HepG2 (cell line): ENCODE measurements around the gene ST6GALNAC4. TPM values are rescaled to one million over a fixed set of nuclear protein-coding genes. Genes with fewer than 3 reads are reported as not detected.

Experiments
- AGO1 ChIP-seq: fragments of 200-400 bp; formaldehyde crosslinking; IDR thresholded peaks from 2 replicates; pipeline ENCODE4 v1.6.1; 2017; ENCODE audit warnings: mild to moderate bottlenecking, low read depth, low read length, moderate library complexity; ENCODE audit not compliant: poor library complexity, severe bottlenecking
- GTF2F1 ChIP-seq: fragments of 150-350 bp; IDR thresholded peaks from 2 replicates; pipeline ENCODE4 v1.6.1; 2014; ENCODE audit warnings: low read length
- HDAC2 ChIP-seq: sonication (generic); formaldehyde crosslinking; IDR thresholded peaks from 2 replicates; pipeline ENCODE4 v1.4.0; 2020; ENCODE audit warnings: missing genetic modification reagents
- POGZ ChIP-seq: sonication (generic); formaldehyde crosslinking; IDR thresholded peaks from 2 replicates; pipeline ENCODE4 v1.4.0; 2020; ENCODE audit warnings: mild to moderate bottlenecking, missing genetic modification reagents
- RCOR2 ChIP-seq: IDR thresholded peaks from 2 replicates; pipeline ENCODE4 v1.6.1; 2016; ENCODE audit warnings: missing biosample characterization, missing genetic modification reagents
- RXRB ChIP-seq: IDR thresholded peaks from 2 replicates; pipeline ENCODE4 v1.6.1; 2016; ENCODE audit warnings: borderline replicate concordance, missing genetic modification reagents, missing compliant biosample characterization
- SALL2 ChIP-seq: sonication (generic); formaldehyde crosslinking; IDR thresholded peaks from 2 replicates; pipeline ENCODE4 v1.8.1; 2023; ENCODE audit warnings: mild to moderate bottlenecking, missing genetic modification reagents, inconsistent platforms
- SIN3B ChIP-seq: fragments of 150-350 bp; IDR thresholded peaks from 2 replicates; pipeline ENCODE4 v1.6.1; 2014; ENCODE audit warnings: low read length
- SP140L ChIP-seq: sonication (generic); formaldehyde crosslinking; IDR thresholded peaks from 2 replicates; pipeline ENCODE4 v1.4.0; 2020; ENCODE audit warnings: missing genetic modification reagents, borderline replicate concordance
- TAF1 ChIP-seq: sonication (generic); formaldehyde crosslinking; IDR thresholded peaks from 2 replicates; pipeline ENCODE4 v1.4.0; 2020; ENCODE audit warnings: missing genetic modification reagents
- TMF1 ChIP-seq: sonication (generic); formaldehyde crosslinking; IDR thresholded peaks from 2 replicates; pipeline ENCODE4 v1.8.1; 2022; ENCODE audit warnings: low read depth, missing genetic modification reagents
- ZMYM2 ChIP-seq: sonication (generic); formaldehyde crosslinking; IDR thresholded peaks from 2 replicates; pipeline ENCODE4 v1.8.0; 2022; ENCODE audit warnings: mild to moderate bottlenecking, missing genetic modification reagents
- ZNF326 ChIP-seq: sonication (generic); formaldehyde crosslinking; IDR thresholded peaks from 2 replicates; pipeline ENCODE4 v1.4.0; 2020; ENCODE audit warnings: missing genetic modification reagents, borderline replicate concordance
- ZNF747 ChIP-seq: sonication (generic); formaldehyde crosslinking; IDR thresholded peaks from 2 replicates; pipeline ENCODE4 v1.8.1; 2023; ENCODE audit warnings: missing genetic modification reagents, mild to moderate bottlenecking, borderline replicate concordance
- ZNF891 ChIP-seq: sonication (generic); formaldehyde crosslinking; IDR thresholded peaks from 2 replicates; pipeline ENCODE4 v1.5.0; 2020; ENCODE audit warnings: mild to moderate bottlenecking, missing genetic modification reagents
- polyA plus RNA-seq, 8 experiments: library from polyadenylated mRNA; depleted of rRNA in 3 of 8; stranded (reverse) in 7 of 8; unstranded in 1 of 8; fragments of >200 nt; fragmentation: Illumina TruSeq in 4 of 8; extraction: Trizol in 4 of 8; gene quantifications; 2 replicates each; pipeline versions ENCODE4 v1.2.1 to v1.2.3, GENCODE V29; 2011 to 2016; ENCODE audit warnings: low read depth in 4 of 8, missing spikeins in 1 of 8, mixed read lengths in 1 of 8; ENCODE audit not compliant: insufficient read depth in 1 of 8
- total RNA-seq, 5 experiments: library from RNA; depleted of rRNA; stranded (reverse); fragments of >200 nt; fragmentation: Illumina TruSeq; extraction: Trizol; gene quantifications; 2 replicates each; pipeline ENCODE4 v1.2.3, GENCODE V29; 2016; ENCODE audit warnings: low read depth in 1 of 5
- TF ChIP-seq, protein P1 (sequence below): sonication (generic); formaldehyde crosslinking; IDR thresholded peaks from 2 replicates; pipeline ENCODE4 v1.4.0; 2020; ENCODE audit warnings: mild to moderate bottlenecking, missing genetic modification reagents
- TF ChIP-seq, protein P2 (sequence below): sonication (generic); formaldehyde crosslinking; IDR thresholded peaks from 2 replicates; pipeline ENCODE4 v1.5.0; 2020; ENCODE audit warnings: mild to moderate bottlenecking, missing genetic modification reagents
- TF ChIP-seq, protein P3 (sequence below): sonication (generic); formaldehyde crosslinking; IDR thresholded peaks from 2 replicates; pipeline ENCODE4 v1.8.1; 2022; ENCODE audit warnings: mild to moderate bottlenecking, missing genetic modification reagents
- TF ChIP-seq, protein P4 (sequence below): sonication (generic); formaldehyde crosslinking; IDR thresholded peaks from 2 replicates; pipeline ENCODE4 v1.4.0; 2020; ENCODE audit warnings: mild to moderate bottlenecking, low read depth, missing genetic modification reagents
- TF ChIP-seq, protein P5 (sequence below): sonication (generic); formaldehyde crosslinking; IDR thresholded peaks from 2 replicates; pipeline ENCODE4 v1.4.0; 2020; ENCODE audit warnings: mild to moderate bottlenecking, missing genetic modification reagents
- TF ChIP-seq, protein P6 (sequence below): sonication (generic); formaldehyde crosslinking; IDR thresholded peaks from 2 replicates; pipeline ENCODE4 v1.4.0; 2020; ENCODE audit warnings: missing genetic modification reagents, borderline replicate concordance

ST6GALNAC4 gene
- total and polyA plus RNA-seq, 2 of the 13 experiments (the other 11 are each of a cell fraction or from before 2014, with no cell fraction given) = 18.8 to 27.7 TPM

DNA sequence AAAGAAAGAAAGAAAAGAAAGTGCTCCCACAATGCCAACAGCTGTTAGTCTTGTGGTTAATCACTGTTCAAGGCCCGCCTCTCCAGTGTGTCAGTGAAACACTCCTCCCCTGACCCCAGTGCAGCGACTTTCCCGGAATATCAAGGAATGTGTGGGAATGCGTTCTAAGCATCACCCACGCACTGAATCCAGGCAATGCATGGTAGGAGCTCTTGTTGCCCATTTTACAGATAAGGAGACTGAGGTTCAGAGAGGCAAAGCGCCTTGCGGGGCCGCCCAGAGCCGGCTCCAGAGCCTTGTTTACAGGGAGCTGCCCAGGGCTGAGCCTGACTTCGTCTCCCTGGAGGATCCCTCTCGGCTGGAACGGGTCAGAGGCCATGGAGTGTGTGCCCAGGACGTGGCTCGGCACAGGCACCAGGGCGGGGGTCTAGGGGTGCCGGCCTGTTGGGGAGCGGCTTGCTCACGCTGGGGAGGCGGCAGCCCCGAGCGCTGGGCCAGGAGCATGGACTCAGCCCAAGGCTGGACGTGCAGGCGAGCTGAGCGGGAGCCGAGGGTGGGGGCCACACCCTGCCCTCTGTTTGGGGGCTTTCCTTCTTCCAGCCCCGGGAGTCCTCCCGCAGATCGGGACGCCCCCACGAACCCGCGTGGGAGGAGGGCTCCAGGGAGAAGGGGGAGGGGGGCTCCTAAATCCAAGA, 18.3 kb downstream of the ST6GALNAC4 start (continued):
- TF ChIP-seq, protein P1, sequence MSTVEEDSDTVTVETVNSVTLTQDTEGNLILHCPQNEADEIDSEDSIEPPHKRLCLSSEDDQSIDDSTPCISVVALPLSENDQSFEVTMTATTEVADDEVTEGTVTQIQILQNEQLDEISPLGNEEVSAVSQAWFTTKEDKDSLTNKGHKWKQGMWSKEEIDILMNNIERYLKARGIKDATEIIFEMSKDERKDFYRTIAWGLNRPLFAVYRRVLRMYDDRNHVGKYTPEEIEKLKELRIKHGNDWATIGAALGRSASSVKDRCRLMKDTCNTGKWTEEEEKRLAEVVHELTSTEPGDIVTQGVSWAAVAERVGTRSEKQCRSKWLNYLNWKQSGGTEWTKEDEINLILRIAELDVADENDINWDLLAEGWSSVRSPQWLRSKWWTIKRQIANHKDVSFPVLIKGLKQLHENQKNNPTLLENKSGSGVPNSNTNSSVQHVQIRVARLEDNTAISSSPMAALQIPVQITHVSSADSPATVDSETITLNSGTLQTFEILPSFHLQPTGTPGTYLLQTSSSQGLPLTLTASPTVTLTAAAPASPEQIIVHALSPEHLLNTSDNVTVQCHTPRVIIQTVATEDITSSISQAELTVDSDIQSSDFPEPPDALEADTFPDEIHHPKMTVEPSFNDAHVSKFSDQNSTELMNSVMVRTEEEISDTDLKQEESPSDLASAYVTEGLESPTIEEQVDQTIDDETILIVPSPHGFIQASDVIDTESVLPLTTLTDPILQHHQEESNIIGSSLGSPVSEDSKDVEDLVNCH (CRISPR knock-in tag) = no peak
- TF ChIP-seq, protein P2, sequence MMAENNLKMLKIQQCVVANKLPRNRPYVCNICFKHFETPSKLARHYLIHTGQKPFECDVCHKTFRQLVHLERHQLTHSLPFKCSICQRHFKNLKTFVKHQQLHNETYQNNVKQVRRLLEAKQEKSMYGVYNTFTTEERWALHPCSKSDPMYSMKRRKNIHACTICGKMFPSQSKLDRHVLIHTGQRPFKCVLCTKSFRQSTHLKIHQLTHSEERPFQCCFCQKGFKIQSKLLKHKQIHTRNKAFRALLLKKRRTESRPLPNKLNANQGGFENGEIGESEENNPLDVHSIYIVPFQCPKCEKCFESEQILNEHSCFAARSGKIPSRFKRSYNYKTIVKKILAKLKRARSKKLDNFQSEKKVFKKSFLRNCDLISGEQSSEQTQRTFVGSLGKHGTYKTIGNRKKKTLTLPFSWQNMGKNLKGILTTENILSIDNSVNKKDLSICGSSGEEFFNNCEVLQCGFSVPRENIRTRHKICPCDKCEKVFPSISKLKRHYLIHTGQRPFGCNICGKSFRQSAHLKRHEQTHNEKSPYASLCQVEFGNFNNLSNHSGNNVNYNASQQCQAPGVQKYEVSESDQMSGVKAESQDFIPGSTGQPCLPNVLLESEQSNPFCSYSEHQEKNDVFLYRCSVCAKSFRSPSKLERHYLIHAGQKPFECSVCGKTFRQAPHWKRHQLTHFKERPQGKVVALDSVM (CRISPR knock-in tag) = peak; percentile 42; the same call in 1 of the 2 replicates
- TF ChIP-seq SALL2 (CRISPR knock-in tag) (no peak), POGZ (CRISPR knock-in tag) (no peak; the same call in 1 of the 2 replicates), GTF2F1 (no peak), TAF1 (CRISPR knock-in tag) (peak; percentile 31; the same call in 1 of the 2 replicates), AGO1 (peak; percentile 51), ZNF326 (CRISPR knock-in tag) (no peak), ZNF747 (CRISPR knock-in tag) (peak; percentile 70; the same call in 1 of the 2 replicates), SIN3B (no peak), RCOR2 (CRISPR knock-in tag) (peak; percentile 86; the same call in 1 of the 2 replicates), HDAC2 (CRISPR knock-in tag) (peak; percentile 72), RXRB (CRISPR knock-in tag) (no peak), ZMYM2 (CRISPR knock-in tag) (peak; percentile 57; the same call in 1 of the 2 replicates), ZNF891 (CRISPR knock-in tag) (0 out of 2 replicates have a peak, but pooled peaks have one; percentile 26), SP140L (CRISPR knock-in tag) (no peak), TMF1 (CRISPR knock-in tag) (no peak)
- TF ChIP-seq, protein P3, sequence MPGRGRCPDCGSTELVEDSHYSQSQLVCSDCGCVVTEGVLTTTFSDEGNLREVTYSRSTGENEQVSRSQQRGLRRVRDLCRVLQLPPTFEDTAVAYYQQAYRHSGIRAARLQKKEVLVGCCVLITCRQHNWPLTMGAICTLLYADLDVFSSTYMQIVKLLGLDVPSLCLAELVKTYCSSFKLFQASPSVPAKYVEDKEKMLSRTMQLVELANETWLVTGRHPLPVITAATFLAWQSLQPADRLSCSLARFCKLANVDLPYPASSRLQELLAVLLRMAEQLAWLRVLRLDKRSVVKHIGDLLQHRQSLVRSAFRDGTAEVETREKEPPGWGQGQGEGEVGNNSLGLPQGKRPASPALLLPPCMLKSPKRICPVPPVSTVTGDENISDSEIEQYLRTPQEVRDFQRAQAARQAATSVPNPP = no peak
- TF ChIP-seq, protein P4, sequence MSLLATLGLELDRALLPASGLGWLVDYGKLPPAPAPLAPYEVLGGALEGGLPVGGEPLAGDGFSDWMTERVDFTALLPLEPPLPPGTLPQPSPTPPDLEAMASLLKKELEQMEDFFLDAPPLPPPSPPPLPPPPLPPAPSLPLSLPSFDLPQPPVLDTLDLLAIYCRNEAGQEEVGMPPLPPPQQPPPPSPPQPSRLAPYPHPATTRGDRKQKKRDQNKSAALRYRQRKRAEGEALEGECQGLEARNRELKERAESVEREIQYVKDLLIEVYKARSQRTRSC (CRISPR knock-in tag) = no peak
- TF ChIP-seq, protein P5, sequence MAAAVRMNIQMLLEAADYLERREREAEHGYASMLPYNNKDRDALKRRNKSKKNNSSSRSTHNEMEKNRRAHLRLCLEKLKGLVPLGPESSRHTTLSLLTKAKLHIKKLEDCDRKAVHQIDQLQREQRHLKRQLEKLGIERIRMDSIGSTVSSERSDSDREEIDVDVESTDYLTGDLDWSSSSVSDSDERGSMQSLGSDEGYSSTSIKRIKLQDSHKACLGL = no peak
- TF ChIP-seq, protein P6, sequence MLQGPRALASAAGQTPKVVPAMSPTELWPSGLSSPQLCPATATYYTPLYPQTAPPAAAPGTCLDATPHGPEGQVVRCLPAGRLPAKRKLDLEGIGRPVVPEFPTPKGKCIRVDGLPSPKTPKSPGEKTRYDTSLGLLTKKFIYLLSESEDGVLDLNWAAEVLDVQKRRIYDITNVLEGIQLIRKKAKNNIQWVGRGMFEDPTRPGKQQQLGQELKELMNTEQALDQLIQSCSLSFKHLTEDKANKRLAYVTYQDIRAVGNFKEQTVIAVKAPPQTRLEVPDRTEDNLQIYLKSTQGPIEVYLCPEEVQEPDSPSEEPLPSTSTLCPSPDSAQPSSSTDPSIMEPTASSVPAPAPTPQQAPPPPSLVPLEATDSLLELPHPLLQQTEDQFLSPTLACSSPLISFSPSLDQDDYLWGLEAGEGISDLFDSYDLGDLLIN = no peak
